ENCODE data around the gene PRR29. TPM values are rescaled to one million over a fixed set of nuclear protein-coding genes. Genes with fewer than 3 reads are reported as not detected.

PRR29 gene
- total RNA-seq, 2 experiments from 2014 or later, result 0.16 to 0.29 TPM

GRCh38 chr17:64004903-64005733 is 7.0 kb downstream of the PRR29 start:
- Histone ChIP-seq H3K36me3 (ENCODE audit: insufficient read depth, low read length) (peaks cover 79% of the 10 kb centered on the region), H3K79me2 (ENCODE audit: insufficient read depth, low read depth, low read length) (peaks cover 19% of the 10 kb centered on the region), H3K9me2 (ENCODE audit: insufficient read depth, low read length) (no peaks in the 10 kb centered on the region), H3K4me3 (ENCODE audit: low read depth, low read length, poor library complexity, severe bottlenecking) (no peak overlapping the region), H3K4me2 (ENCODE audit: low read length) (no peak overlapping the region), H3K4me1 (ENCODE audit: insufficient read depth, low read length, poor library complexity, severe bottlenecking) (no peaks in the 10 kb centered on the region), H4K20me1 (ENCODE audit: insufficient read depth, low read length) (0 out of 2 replicates have a peak, but pooled peaks cover 3% of the 10 kb centered on the region), H3K27ac (ENCODE audit: low read depth, low read length, poor library complexity, severe bottlenecking) (no peak overlapping the region), H3K9me3 (ENCODE audit: low read length) (no peaks in the 10 kb centered on the region), H2AFZ (ENCODE audit: low read length) (no peak overlapping the region)
- no peak for TF ChIP-seq CTCF (conservative IDR thresholded peaks at IDR 0.05; ENCODE audit: low read length)
- no peak for TF ChIP-seq EZH2phosphoT487 (IDR thresholded peaks at IDR 0.05; ENCODE audit: borderline replicate concordance, low read depth, low read length)
- DNase-seq (ENCODE audit: low spot score), result no peak
- intact Hi-C loops (cut with micrococcal nuclease; ENCODE audit: unreplicated experiment), result no loop called here
- POLR2A ChIA-PET, result no interaction called here
- CTCF ChIA-PET (ENCODE audit: unreplicated experiment), result no interaction called here
- BruUV-seq (replicated peaks), result no TSS peak

- H3K9me2 ChIP-seq (ENCODE audit: insufficient read depth, low read length), result no peaks in the 10 kb centered on the region
- H2AFZ ChIP-seq (ENCODE audit: low read length), result no peak overlapping the region
- H3K4me2 ChIP-seq (ENCODE audit: low read length), result no peak overlapping the region
- no peak overlapping the region for H3K27ac ChIP-seq (ENCODE audit: low read depth, low read length, poor library complexity, severe bottlenecking)
- BruUV-seq (replicated peaks), result no TSS peak
- CTCF ChIA-PET (ENCODE audit: unreplicated experiment), result no interaction called here
- DNase-seq (ENCODE audit: low spot score), result no peak
- no peak for TF ChIP-seq EZH2phosphoT487 (IDR thresholded peaks at IDR 0.05; ENCODE audit: borderline replicate concordance, low read depth, low read length)
- TF ChIP-seq CTCF (conservative IDR thresholded peaks at IDR 0.05; ENCODE audit: low read length), result no peak
- no peak overlapping the region for H3K4me3 ChIP-seq (ENCODE audit: low read depth, low read length, poor library complexity, severe bottlenecking)
- POLR2A ChIA-PET, result no interaction called here
- H3K4me1 ChIP-seq (ENCODE audit: insufficient read depth, low read length, poor library complexity, severe bottlenecking), result no peaks in the 10 kb centered on the region
- intact Hi-C loops (cut with micrococcal nuclease; ENCODE audit: unreplicated experiment), result no loop called here
- peaks cover 86% of the 10 kb centered on the region for H3K36me3 ChIP-seq (ENCODE audit: insufficient read depth, low read length)
- no peaks in the 10 kb centered on the region for H3K9me3 ChIP-seq (ENCODE audit: low read length)
- H4K20me1 ChIP-seq (ENCODE audit: insufficient read depth, low read length), result 0 out of 2 replicates have a peak, but pooled peaks cover 3% of the 10 kb centered on the region
- H3K79me2 ChIP-seq (ENCODE audit: insufficient read depth, low read depth, low read length), result peaks cover 26% of the 10 kb centered on the region
These were observed 7.6 kb downstream of the PRR29 start for GRCh38 chr17:64005734-64006167.
